SU-DHL-6 (cell line): ENCODE measurements around the gene DYNLL1.

ENCODE experiments used
- H2AFZ ChIP-seq: fragments of 200-600 bp; sonication (generic); 2 replicates; pipeline ENCODE4 v1.6.1; 2014; ENCODE audit warnings: low read depth, mild to moderate bottlenecking, moderate library complexity, mixed read lengths, antibody characterized with exemption, low read length; ENCODE audit not compliant: severe bottlenecking
- H3F3A ChIP-seq: fragments of 200-600 bp; shearing (Covaris generic); 2 replicates; pipeline ENCODE4 v1.6.0; 2016; ENCODE audit warnings: antibody characterized with exemption, mild to moderate bottlenecking; ENCODE audit not compliant: insufficient read depth
- H3K27ac ChIP-seq: fragments of 200-600 bp; sonication (generic); 2 replicates; pipeline ENCODE4 v1.5.1; 2016; ENCODE audit warnings: low read depth, mild to moderate bottlenecking, low read length, moderate library complexity, mixed read lengths
- H3K27me3 ChIP-seq: fragments of 200-600 bp; sonication (generic), shearing (Covaris generic); 2 replicates; pipeline ENCODE4 v1.6.0; 2014; ENCODE audit warnings: mild to moderate bottlenecking, low read length
- H3K36me3 ChIP-seq: fragments of 200-600 bp; sonication (generic); 2 replicates; pipeline ENCODE4 v1.6.1; 2014; ENCODE audit warnings: mild to moderate bottlenecking, low read length, mixed read lengths
- H3K4me2 ChIP-seq: fragments of 300-600, 200-600 bp; shearing (Covaris generic), sonication (generic); 2 replicates; pipeline ENCODE4 v1.6.0; 2014; ENCODE audit warnings: low read length, low read depth, mild to moderate bottlenecking; ENCODE audit not compliant: poor library complexity, severe bottlenecking
- H3K4me3 ChIP-seq: fragments of 200-600 bp; sonication (generic); 2 replicates; pipeline ENCODE4 v1.5.1; 2014; ENCODE audit warnings: antibody characterized with exemption, low read length, mild to moderate bottlenecking, mixed read lengths; ENCODE audit not compliant: insufficient read depth, poor library complexity, severe bottlenecking
- H3K79me2 ChIP-seq: fragments of 200-600 bp; sonication (generic); 2 replicates; pipeline ENCODE4 v1.6.1; 2014; ENCODE audit warnings: mild to moderate bottlenecking, low read length, moderate library complexity; ENCODE audit not compliant: insufficient read depth
- H3K9ac ChIP-seq: fragments of 200-600 bp; sonication (generic); 2 replicates; pipeline ENCODE4 v1.7.0; 2014; ENCODE audit warnings: mild to moderate bottlenecking, low read length
- H3K9me2 ChIP-seq: fragments of 200-600 bp; sonication (generic); replicated peaks from 2 replicates; pipeline ENCODE4 v1.6.1; 2014; ENCODE audit warnings: low read length; ENCODE audit not compliant: insufficient read depth
- H3K9me3 ChIP-seq: fragments of 200-600 bp; sonication (generic); 2 replicates; pipeline ENCODE4 v1.6.1; 2014; ENCODE audit warnings: low read length, mixed read lengths; ENCODE audit not compliant: insufficient read depth
- H4K20me1 ChIP-seq: fragments of 200-600 bp; sonication (generic); 2 replicates; pipeline ENCODE4 v1.6.1; 2014; ENCODE audit warnings: low read depth, mild to moderate bottlenecking, antibody characterized with exemption, low read length, moderate library complexity, mixed read lengths
- CTCF ChIP-seq: fragments of 200-600 bp; sonication (generic); IDR thresholded peaks from one replicate; pipeline ENCODE4 v1.5.1; 2017; ENCODE audit warnings: antibody characterized with exemption, mild to moderate bottlenecking, low read length, moderate library complexity; ENCODE audit not compliant: insufficient read depth, poor library complexity, severe bottlenecking
- EZH2phosphoT487 ChIP-seq: fragments of 200-600 bp; sonication (generic), shearing (Covaris generic); conservative IDR thresholded peaks from 2 replicates; pipeline ENCODE4 v1.6.1; 2018; ENCODE audit warnings: mild to moderate bottlenecking, antibody characterized with exemption, low read length, moderate library complexity, mixed read lengths

DYNLL1 gene

GRCh38 chr12:120495186-120495730 lies 655 bp upstream of the DYNLL1 start:
- H3K27ac ChIP-seq: no peak overlapping the region
- peak overlapping the region; percentile 93 for H3K9ac ChIP-seq
- no peaks in the 10 kb centered on the region for H3K27me3 ChIP-seq
- H3F3A ChIP-seq: peaks cover 25% of the 10 kb centered on the region
- H3K9me3 ChIP-seq: no peaks in the 10 kb centered on the region
- H3K79me2 ChIP-seq: peaks cover 22% of the 10 kb centered on the region
- H3K9me2 ChIP-seq: no peaks in the 10 kb centered on the region
- peaks cover 8% of the 10 kb centered on the region; the same call in 1 of the 2 replicates for H4K20me1 ChIP-seq
- peaks cover 10% of the 10 kb centered on the region for H3K36me3 ChIP-seq
- TF ChIP-seq EZH2phosphoT487 (no peak), CTCF (no peak)
- H3K4me3 ChIP-seq: peak overlapping the region; percentile 79
- H2AFZ ChIP-seq: peak overlapping the region; percentile 52
- H3K4me2 ChIP-seq: peak overlapping the region; percentile 95

GRCh38 chr12:120496413-120497340 lies 764 bp downstream of the DYNLL1 start:
- peak overlapping the region; percentile 74 for H3K27ac ChIP-seq
- H4K20me1 ChIP-seq: peaks cover 8% of the 10 kb centered on the region; the same call in 1 of the 2 replicates
- TF ChIP-seq EZH2phosphoT487: no peak
- peak; percentile 31 for TF ChIP-seq CTCF
- H2AFZ ChIP-seq: peak overlapping the region; percentile 52
- H3F3A ChIP-seq: peaks cover 25% of the 10 kb centered on the region
- H3K4me2 ChIP-seq: peak overlapping the region; percentile 95
- H3K27me3 ChIP-seq: no peaks in the 10 kb centered on the region
- H3K9me3 ChIP-seq: no peaks in the 10 kb centered on the region
- H3K9ac ChIP-seq: peak overlapping the region; percentile 93
- peak overlapping the region; percentile 79 for H3K4me3 ChIP-seq
- H3K9me2 ChIP-seq: no peaks in the 10 kb centered on the region
- H3K36me3 ChIP-seq: peaks cover 10% of the 10 kb centered on the region
- peaks cover 22% of the 10 kb centered on the region for H3K79me2 ChIP-seq

- Histone ChIP-seq H3K4me3 (peak overlapping the region; percentile 79), H3F3A (peaks cover 25% of the 10 kb centered on the region), H3K27ac (peak overlapping the region; percentile 17; the same call in 1 of the 2 replicates), H4K20me1 (peaks cover 8% of the 10 kb centered on the region; the same call in 1 of the 2 replicates), H3K4me2 (peak overlapping the region; percentile 95), H3K9me2 (no peaks in the 10 kb centered on the region), H3K36me3 (peaks cover 10% of the 10 kb centered on the region), H3K9me3 (no peaks in the 10 kb centered on the region), H3K9ac (peak overlapping the region; percentile 93), H3K79me2 (peaks cover 22% of the 10 kb centered on the region), H2AFZ (no peak overlapping the region), H3K27me3 (no peaks in the 10 kb centered on the region)
- TF ChIP-seq CTCF (no peak), EZH2phosphoT487 (no peak)
Measured at GRCh38 chr12:120497524-120498150, 1.7 kb downstream of the DYNLL1 start.
